Putamen (tissue), 1 donor: ENCODE measurements around the gene ZNF500.

Experiments
- DNase-seq: peaks from one replicate; pipeline ENCODE4 v3.0.0-alpha.2; 2016; ENCODE audit warnings: low spot score

Gene ZNF500

GRCh38 chr16:4704913-4705312 lies 62.0 kb downstream of the ZNF500 start:
- DNase-seq, result no peak

DNA sequence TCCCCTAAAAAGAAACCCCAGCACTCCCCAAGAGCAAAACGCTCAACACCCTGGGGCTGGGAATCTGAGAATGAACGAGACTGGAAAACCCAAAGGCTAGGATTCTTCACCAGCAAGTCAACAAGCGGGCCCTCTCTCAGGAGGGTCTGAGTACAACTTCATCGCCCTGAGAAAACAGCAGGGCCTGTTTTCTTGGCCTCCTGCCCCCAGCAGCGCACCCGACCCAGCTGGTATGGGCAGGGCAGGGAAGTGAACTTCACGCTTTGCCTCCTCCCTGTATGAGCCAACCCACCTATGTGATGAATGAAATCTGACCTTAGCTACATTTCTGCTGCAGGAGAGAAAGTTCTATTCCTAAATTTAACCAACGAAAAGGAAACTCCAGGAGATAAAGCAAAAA lies 62.5 kb downstream of the ZNF500 start:
- no peak for DNase-seq

- no peak for DNase-seq
Observed at GRCh38 chr16:4703906-4704305, 63.1 kb downstream of the ZNF500 start.

DNA sequence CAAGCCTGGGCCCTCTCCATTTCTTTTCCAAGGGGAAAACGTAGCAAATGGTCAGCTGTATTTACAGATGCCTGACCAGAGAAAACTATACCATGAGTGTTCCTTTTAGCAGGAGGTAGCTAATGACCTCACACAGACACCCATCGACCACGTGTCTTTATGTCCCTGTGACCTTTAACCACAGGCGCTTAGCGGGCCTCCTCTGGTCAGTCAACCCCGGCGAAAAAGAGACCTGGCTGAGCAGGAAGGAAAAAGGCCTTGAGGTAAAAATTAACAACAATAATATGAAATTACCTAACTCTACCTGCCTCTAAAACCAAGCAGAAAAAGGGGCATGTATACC lies 64.5 kb downstream of the ZNF500 start:
- no peak for DNase-seq

- no peak for DNase-seq
Observed at GRCh38 chr16:4701791-4702465, 65.0 kb downstream of the ZNF500 start.

GRCh38 chr16:4700997-4701743 lies 65.8 kb downstream of the ZNF500 start:
- no peak for DNase-seq

- DNase-seq, result no peak
Observed at GRCh38 chr16:4700380-4700996, 66.5 kb downstream of the ZNF500 start.

- no peak for DNase-seq
Observed at GRCh38 chr16:4699046-4699556, 67.9 kb downstream of the ZNF500 start.

DNA sequence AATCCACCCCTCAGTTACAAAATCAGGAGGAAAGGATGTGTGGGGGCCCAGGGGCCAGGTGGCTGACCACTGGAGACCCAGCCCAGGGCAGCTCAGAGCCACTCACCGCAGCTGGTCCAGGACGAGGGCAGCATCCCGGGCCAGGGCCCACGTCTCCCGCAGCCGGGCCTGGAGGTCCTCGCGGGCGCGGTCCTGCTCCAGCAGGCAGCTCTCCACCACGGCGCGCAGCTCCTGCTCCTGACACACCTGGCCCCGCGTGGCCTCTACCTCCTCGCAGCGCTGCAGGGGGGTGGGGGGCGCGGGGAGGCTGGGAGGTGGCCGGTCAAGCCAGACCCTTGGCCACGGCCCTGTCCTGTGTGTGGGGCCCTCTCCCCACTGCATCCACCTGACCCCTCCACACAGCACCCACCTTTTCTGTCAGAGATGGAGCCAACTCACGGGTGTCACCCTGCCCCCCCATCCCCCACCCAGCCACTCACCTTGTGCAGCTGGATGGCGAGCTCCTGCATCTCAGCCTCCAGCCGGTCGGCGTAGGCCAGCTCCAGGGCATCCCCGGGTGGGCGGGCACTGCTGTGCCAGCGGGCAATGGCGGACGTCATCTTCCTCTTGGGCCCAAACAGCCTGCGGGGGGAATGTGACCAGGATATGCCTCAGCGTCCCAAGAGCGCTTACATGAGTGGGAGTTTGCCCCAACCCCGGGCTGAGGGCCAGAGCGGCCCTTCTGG lies 68.5 kb downstream of the ZNF500 start:
- no peak for DNase-seq
